IMR-90 (cell line): ENCODE results near the gene GPR65. TPM values are rescaled to one million over a fixed set of nuclear protein-coding genes. Genes with fewer than 3 reads are reported as not detected.

Experiments used
- ATAC-seq: fragments of 200-7000 bp; cut with Tn5 transposase; 2 replicates; pipeline ENCODE4 v1.9.1; 2020; ENCODE audit warnings: low read depth, mild to moderate bottlenecking, moderate library complexity
- BruUV-seq: library from RNA; stranded (reverse); fragments of 400-500 nt; replicated peaks from 2 replicates; lab custom pipeline; 2021; lab: Mats Ljungman, UMichigan
- CTCF ChIA-PET: fragments of 300-600 bp; formaldehyde crosslinking; extraction: SDS; loops from one replicate; lab custom pipeline; 2021; ENCODE audit warnings: antibody characterized with exemption; lab: Yijun Ruan, JAX
- POLR2A ChIA-PET: fragments of 300-600 bp; sonication (Branson Sonifier 250); formaldehyde crosslinking; loops from one replicate; lab custom pipeline; 2022; ENCODE audit warnings: antibody characterized with exemption; ENCODE audit not compliant: unreplicated experiment; lab: Charles Lee
- DNase-seq: peaks from one replicate; pipeline ENCODE4 v3.0.0; 2013
- H2AFZ ChIP-seq: replicated peaks from 2 replicates; pipeline ENCODE3; 2013; ENCODE audit warnings: low read length, mild to moderate bottlenecking; ENCODE audit not compliant: poor library complexity
- H2AK5ac ChIP-seq: 2 replicates; pipeline ENCODE4 v1.6.1; 2013; ENCODE audit warnings: low read depth, low read length, inconsistent platforms
- H2AK9ac ChIP-seq: replicated peaks from 2 replicates; pipeline ENCODE3; 2013; ENCODE audit warnings: mild to moderate bottlenecking, low read depth, low read length, moderate library complexity; ENCODE audit not compliant: poor library complexity
- H2BK120ac ChIP-seq: 2 replicates; pipeline ENCODE4 v1.6.1; 2013; ENCODE audit warnings: low read depth, low read length, inconsistent platforms
- H2BK15ac ChIP-seq: 3 replicates; pipeline ENCODE4 v1.6.1; 2013; ENCODE audit warnings: low read depth, low read length, inconsistent platforms
- H2BK20ac ChIP-seq: 2 replicates; pipeline ENCODE4 v1.6.1; 2013; ENCODE audit warnings: low read depth, mild to moderate bottlenecking, inconsistent platforms, low read length, moderate library complexity
- H2BK5ac ChIP-seq: 2 replicates; pipeline ENCODE4 v1.6.1; 2013; ENCODE audit warnings: mild to moderate bottlenecking, low read depth, low read length, inconsistent platforms; ENCODE audit not compliant: poor library complexity, severe bottlenecking
- H3K14ac ChIP-seq: replicated peaks from 2 replicates; pipeline ENCODE4 v1.6.1; 2013; ENCODE audit warnings: low read depth, low read length, inconsistent platforms
- H3K18ac ChIP-seq: 2 replicates; pipeline ENCODE4 v1.6.1; 2013; ENCODE audit warnings: low read depth, low read length, control low read depth
- H3K23ac ChIP-seq: 2 replicates; pipeline ENCODE4 v1.6.1; 2013; ENCODE audit warnings: low read depth, low read length, inconsistent platforms
- H3K27ac ChIP-seq: 2 replicates; pipeline ENCODE4 v1.5.1; 2013; ENCODE audit warnings: mild to moderate bottlenecking, control low read depth, low read length; ENCODE audit not compliant: insufficient read depth
- H3K27me3 ChIP-seq: 2 replicates; pipeline ENCODE4 v1.6.1; 2013; ENCODE audit warnings: low read length; ENCODE audit not compliant: control insufficient read depth, insufficient read depth
- H3K36me3 ChIP-seq: 2 replicates; pipeline ENCODE4 v1.6.1; 2013; ENCODE audit warnings: low read length, mixed read lengths; ENCODE audit not compliant: control insufficient read depth, insufficient read depth
- H3K4ac ChIP-seq: 2 replicates; pipeline ENCODE4 v1.6.1; 2013; ENCODE audit warnings: low read depth, low read length, inconsistent platforms
- H3K4me1 ChIP-seq: 2 replicates; pipeline ENCODE4 v1.6.1; 2013; ENCODE audit warnings: low read length, mixed read lengths; ENCODE audit not compliant: control insufficient read depth, insufficient read depth
- H3K4me2 ChIP-seq: 2 replicates; pipeline ENCODE4 v1.6.1; 2013; ENCODE audit warnings: low read depth, mild to moderate bottlenecking, control low read depth, low read length, moderate library complexity
- H3K4me3 ChIP-seq: 2 replicates; pipeline ENCODE4 v1.5.1; 2013; ENCODE audit warnings: low read depth, mild to moderate bottlenecking, control low read depth, low read length, moderate library complexity; ENCODE audit not compliant: insufficient read depth
- H3K56ac ChIP-seq: 2 replicates; pipeline ENCODE4 v1.6.1; 2013; ENCODE audit warnings: low read length, inconsistent platforms; ENCODE audit not compliant: insufficient read depth; ENCODE audit errors: extremely low read depth
- H3K79me1 ChIP-seq, 2 experiments: 2 replicates each; pipeline ENCODE4 v1.6.1; 2013; ENCODE audit warnings: low read length in 2 of 2, inconsistent platforms in 1 of 2, low read depth in 1 of 2
- H3K9ac ChIP-seq: 2 replicates; pipeline ENCODE4 v1.6.1; 2013; ENCODE audit warnings: low read depth, low read length, control low read depth
- H3K9me1 ChIP-seq: 2 replicates; pipeline ENCODE4 v1.6.1; 2013; ENCODE audit warnings: low read length, inconsistent platforms; ENCODE audit not compliant: insufficient read depth
- H3K9me3 ChIP-seq: 2 replicates; pipeline ENCODE4 v1.6.1; 2013; ENCODE audit warnings: low read length; ENCODE audit not compliant: control insufficient read depth, insufficient read depth
- H4K20me1 ChIP-seq: 2 replicates; pipeline ENCODE4 v1.6.1; 2013; ENCODE audit warnings: low read length, inconsistent platforms; ENCODE audit not compliant: insufficient read depth
- H4K5ac ChIP-seq: 2 replicates; pipeline ENCODE4 v1.6.1; 2013; ENCODE audit warnings: mild to moderate bottlenecking, low read depth, low read length, control low read depth
- H4K8ac ChIP-seq, 2 experiments: 2 replicates each; pipeline ENCODE4 v1.6.1; 2013; ENCODE audit warnings: low read depth in 2 of 2, low read length in 2 of 2, control low read depth in 1 of 2, inconsistent platforms in 1 of 2
- H4K91ac ChIP-seq: 2 replicates; pipeline ENCODE4 v1.6.1; 2013; ENCODE audit warnings: low read depth, low read length, inconsistent platforms; ENCODE audit not compliant: insufficient read depth
- BHLHE40 ChIP-seq: fragments of 150-350 bp; IDR thresholded peaks from 2 replicates; pipeline ENCODE4 v1.6.1; 2016; ENCODE audit warnings: mild to moderate bottlenecking, low read depth, low read length
- CEBPB ChIP-seq: IDR thresholded peaks from 2 replicates; pipeline ENCODE4 v1.6.1; 2012; ENCODE audit warnings: low read depth, low read length, improper control_type of control experiment
- CHD1 ChIP-seq: IDR thresholded peaks from 2 replicates; pipeline ENCODE4 v1.6.1; 2012; ENCODE audit warnings: low read depth, low read length, improper control_type of control experiment
- CTCF ChIP-seq: conservative IDR thresholded peaks from 2 replicates; pipeline ENCODE4 v1.5.1; 2012; ENCODE audit warnings: mild to moderate bottlenecking, low read depth, low read length, improper control_type of control experiment
- ELK1 ChIP-seq: fragments of 150-350 bp; IDR thresholded peaks from 2 replicates; pipeline ENCODE4 v1.6.1; 2016; ENCODE audit warnings: low read depth, mild to moderate bottlenecking, low read length, moderate library complexity, borderline replicate concordance
- FOS ChIP-seq: fragments of 150-350 bp; IDR thresholded peaks from 2 replicates; pipeline ENCODE4 v1.6.1; 2016; ENCODE audit warnings: low read depth, low read length
- MAFK ChIP-seq: IDR thresholded peaks from 2 replicates; pipeline ENCODE4 v1.6.1; 2012; ENCODE audit warnings: low read depth, low read length, improper control_type of control experiment
- MAZ ChIP-seq: IDR thresholded peaks from 2 replicates; pipeline ENCODE4 v1.6.1; 2012; ENCODE audit warnings: low read depth, mild to moderate bottlenecking, low read length, improper control_type of control experiment, moderate library complexity, borderline replicate concordance
- MXI1 ChIP-seq: IDR thresholded peaks from 2 replicates; pipeline ENCODE4 v1.6.1; 2012; ENCODE audit warnings: low read depth, mild to moderate bottlenecking, low read length, moderate library complexity, borderline replicate concordance
- NFE2L2 ChIP-seq: fragments of 150-350 bp; IDR thresholded peaks from 2 replicates; pipeline ENCODE4 v1.6.1; 2016; ENCODE audit warnings: low read depth, mild to moderate bottlenecking, low read length
- POLR2A ChIP-seq: IDR thresholded peaks from 2 replicates; pipeline ENCODE4 v1.6.1; 2012; ENCODE audit warnings: mild to moderate bottlenecking, low read depth, low read length
- RAD21 ChIP-seq: IDR thresholded peaks from 2 replicates; pipeline ENCODE4 v1.6.1; 2012; ENCODE audit warnings: low read length, improper control_type of control experiment
- RCOR1 ChIP-seq: IDR thresholded peaks from 2 replicates; pipeline ENCODE4 v1.6.1; 2012; ENCODE audit warnings: mild to moderate bottlenecking, low read length, improper control_type of control experiment; ENCODE audit not compliant: insufficient replicate concordance
- RFX5 ChIP-seq: IDR thresholded peaks from 2 replicates; pipeline ENCODE4 v1.8.0; 2012; ENCODE audit warnings: low read depth, mild to moderate bottlenecking, low read length, moderate library complexity
- SMC3 ChIP-seq: fragments of 150-350 bp; IDR thresholded peaks from 2 replicates; pipeline ENCODE4 v1.6.1; 2016; ENCODE audit warnings: low read depth, mild to moderate bottlenecking, antibody characterized with exemption, low read length, moderate library complexity
- USF2 ChIP-seq: fragments of 150-350 bp; IDR thresholded peaks from 2 replicates; pipeline ENCODE4 v1.6.1; 2017; ENCODE audit warnings: mild to moderate bottlenecking, antibody characterized with exemption, low read length, low read depth
- WGBS, 2 experiments: methylation state at CpG; one replicate each; pipeline versions ENCODE4 v1.1.5 to v1.1.7; 2013; ENCODE audit warnings: missing lambda C conversion rate in 2 of 2; ENCODE audit not compliant: insufficient read length in 1 of 2; ENCODE audit errors: extremely low coverage in 2 of 2; 5-methylcytosine and 5-hydroxymethylcytosine counted together
- dilution Hi-C: fragments of 300-500 bp; cut with HindIII; formaldehyde crosslinking; loops from one replicate; pipeline ENCODE4 v1.14.3; 2018; ENCODE audit warnings: low sequenced_read_pairs; ENCODE audit not compliant: unreplicated experiment
- in situ Hi-C: fragments of 300-500 bp; cut with MboI; formaldehyde crosslinking; loops from 3 replicates; pipeline ENCODE4 v1.14.3; 2019; ENCODE audit warnings: low sequenced_read_pairs, inconsistent platforms, mixed read lengths
- intact Hi-C: fragments of 100-400 bp; cut with micrococcal nuclease; formaldehyde crosslinking; loops from 2 replicates; pipeline ENCODE4 v1.10.0; 2022
- polyA plus RNA-seq, 3 experiments: library from polyadenylated mRNA; depleted of rRNA; stranded (reverse); fragments of >200 nt; gene quantifications; 2 replicates each; pipeline ENCODE4 v1.2.3, GENCODE V29; 2012; ENCODE audit warnings: low replicate concordance in 1 of 3
- total RNA-seq: library from RNA; depleted of rRNA; stranded (reverse); fragments of >200 nt; gene quantifications from 2 replicates; pipeline ENCODE4 v1.2.3, GENCODE V29; 2012

Gene GPR65
- total and polyA plus RNA-seq, 2 of the 4 experiments (the other 2 are of a cell fraction) = 0.05 to 0.18 TPM

- Histone ChIP-seq H3K9ac (no peak overlapping the region), H3K27ac (no peak overlapping the region), H2BK20ac (no peak overlapping the region), H3K9me1 (no peaks in the 10 kb centered on the region), H3K27me3 (no peaks in the 10 kb centered on the region; the same call in 1 of the 2 replicates), H2AK5ac (no peak overlapping the region), H2BK5ac (no peak overlapping the region), H3K4me2 (no peak overlapping the region), H2AFZ (no peak overlapping the region), H4K91ac (no peak overlapping the region), H3K14ac (no peak overlapping the region), H4K8ac (no peak overlapping the region), H3K18ac (no peak overlapping the region), H3K9me3 (no peaks in the 10 kb centered on the region), H2BK120ac (no peak overlapping the region), H2AK9ac (peak overlapping the region; percentile 24), H3K56ac (no peak overlapping the region), H2BK15ac (no peak overlapping the region), H3K36me3 (no peaks in the 10 kb centered on the region), H3K79me1 (no peaks in the 10 kb centered on the region), H3K23ac (no peak overlapping the region), H3K4me3 (no peak overlapping the region), H3K4me1 (no peaks in the 10 kb centered on the region), H4K20me1 (no peaks in the 10 kb centered on the region), H4K5ac (no peak overlapping the region), H3K4ac (no peak overlapping the region)
- ChIA-PET POLR2A (no interaction called here), CTCF (no interaction called here)
- intact Hi-C loops (no loop called here), dilution Hi-C loops (no loop called here), in situ Hi-C loops (no loop called here)
- ATAC-seq (no peak), DNase-seq (no peak)
- 72% methylated on average over 2 of the region's 4 CpGs; no CpG with 5 or more reads in 1 of the 2 experiments for WGBS, 2 experiments
- TF ChIP-seq USF2 (no peak), RAD21 (no peak), ELK1 (no peak), SMC3 (no peak), MXI1 (no peak), BHLHE40 (no peak), MAZ (no peak), RCOR1 (no peak), FOS (no peak), CEBPB (no peak), CTCF (no peak), MAFK (no peak), RFX5 (no peak), NFE2L2 (no peak), CHD1 (no peak), POLR2A (no peak)
- no TSS peak for BruUV-seq
These were observed 2.4 kb upstream of the GPR65 start for GRCh38 chr14:88002421-88003075.
